Superior temporal gyrus (tissue), 1 donor: Measurements from ENCODE around the gene ME3.

Experiments used
- DNase-seq: peaks from one replicate; pipeline ENCODE4 v3.0.0-alpha.2; 2016; ENCODE audit errors: extremely low spot score

The ME3 gene

DNA sequence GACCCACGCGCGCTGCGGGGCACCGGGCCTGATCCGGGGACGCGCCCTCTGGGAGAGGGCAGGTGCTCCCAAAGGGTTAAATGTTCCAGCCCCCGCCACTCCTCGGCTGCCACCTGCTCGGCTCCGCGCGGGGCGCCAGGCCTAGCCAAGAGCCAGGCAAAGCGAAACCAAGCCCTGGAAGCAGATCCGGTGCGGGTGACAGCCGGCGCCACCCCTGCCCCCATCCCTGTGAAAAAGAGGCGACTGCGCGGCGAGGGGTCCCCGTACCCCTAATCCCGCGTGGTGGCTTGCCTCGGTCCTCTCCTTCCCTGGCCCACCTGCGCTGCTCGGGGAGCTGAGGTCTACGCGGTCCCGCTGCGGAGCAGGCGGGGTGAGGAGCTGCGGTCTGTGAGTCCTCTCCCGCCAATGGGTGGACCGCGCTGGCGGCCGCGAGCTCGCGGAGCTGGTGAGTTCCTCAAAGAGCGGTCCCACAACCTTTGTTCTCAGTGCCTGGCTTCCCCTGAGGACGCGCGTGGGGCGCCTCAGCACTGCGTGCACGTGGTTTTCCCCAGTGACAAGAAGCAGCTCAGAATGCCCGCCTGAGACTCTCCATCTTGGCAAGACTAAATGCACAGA is at the start of gene ME3:
Gene ME3, minus strand, starts transcription at position 610 of the 615 bp plus-strand sequence.
- DNase-seq = peak; percentile 53

GRCh38 chr11:86722006-86722405 is 49.6 kb upstream of the ME3 start:
- no peak for DNase-seq

DNA sequence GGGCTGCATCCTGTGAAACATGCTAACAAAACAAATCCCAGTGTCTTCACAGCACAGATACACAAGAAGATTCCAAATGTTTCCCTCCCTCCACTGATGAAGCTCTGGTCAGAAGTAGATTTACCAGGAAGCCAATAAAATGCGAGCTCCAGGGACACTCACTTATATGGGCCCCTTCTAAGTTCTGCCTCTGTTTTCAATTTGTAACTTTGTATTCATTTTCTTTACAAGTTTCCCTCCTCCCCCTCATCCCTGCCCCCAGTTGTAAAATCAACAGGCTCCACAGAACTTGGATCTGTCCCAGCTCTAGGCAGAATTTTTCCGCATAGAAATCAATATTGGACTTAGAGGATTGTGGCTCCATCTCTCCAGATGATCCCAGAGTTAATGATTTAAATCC is 48.1 kb upstream of the ME3 start:
- DNase-seq = no peak

DNA sequence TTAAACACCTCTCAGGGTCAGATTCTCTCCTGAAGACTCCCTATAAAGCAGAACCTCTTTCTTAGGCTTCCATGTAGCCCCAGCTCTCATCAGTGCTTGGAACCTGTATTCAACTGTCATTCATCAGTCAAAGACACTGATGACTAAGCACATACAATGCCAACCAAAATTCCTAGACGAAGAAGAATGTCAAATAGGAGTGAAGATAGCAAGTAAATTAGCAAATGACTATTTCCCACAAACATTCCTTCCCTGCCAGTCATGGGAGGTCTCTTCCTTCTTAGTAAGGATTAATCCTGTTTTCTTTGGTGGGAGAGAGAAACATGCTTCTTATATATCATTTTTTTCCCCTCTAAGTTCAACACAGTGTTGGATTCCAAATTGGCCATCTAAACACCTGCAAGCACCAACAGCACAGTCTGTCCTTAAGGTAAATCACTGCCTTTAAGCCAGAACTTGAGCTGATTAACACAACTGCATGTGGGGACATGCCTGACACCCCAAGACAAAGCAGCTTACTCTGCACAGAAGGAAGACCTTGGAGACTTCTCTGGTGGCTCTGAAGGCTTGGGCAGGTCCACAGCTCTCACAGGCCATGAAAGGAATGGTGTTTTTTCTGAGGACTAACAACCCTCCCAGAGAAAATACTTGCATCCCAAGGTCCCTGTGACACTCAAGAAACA is 47.5 kb upstream of the ME3 start:
- DNase-seq = no peak

DNA sequence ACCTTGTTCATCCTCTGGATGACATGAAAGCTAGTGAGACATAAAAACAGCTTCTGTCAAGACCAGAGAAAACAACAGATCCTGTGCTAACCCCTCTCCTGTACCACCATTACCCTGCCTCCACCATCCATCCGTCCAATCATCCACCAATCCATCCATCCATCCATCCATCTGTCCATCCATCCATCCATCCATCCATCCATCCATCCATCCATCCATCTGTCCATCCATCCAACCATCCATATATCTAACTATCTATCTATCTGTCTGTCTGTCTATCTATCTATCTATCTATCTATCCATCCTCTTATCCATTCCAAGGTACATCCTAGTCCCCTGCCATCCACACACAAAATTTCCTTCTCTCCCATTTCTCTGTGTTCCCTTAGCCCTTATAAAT is 46.6 kb upstream of the ME3 start:
- DNase-seq = no peak

- no peak for DNase-seq
These were observed 46.1 kb upstream of the ME3 start for GRCh38 chr11:86718521-86718920.

GRCh38 chr11:86717817-86718501 is 45.5 kb upstream of the ME3 start:
- no peak for DNase-seq

- no peak for DNase-seq
These were observed 43.2 kb upstream of the ME3 start for GRCh38 chr11:86715611-86716010.

- no peak for DNase-seq
These were observed 41.1 kb upstream of the ME3 start for GRCh38 chr11:86713552-86713951.

GRCh38 chr11:86710936-86711335 is 38.5 kb upstream of the ME3 start:
- DNase-seq = no peak

- DNase-seq = no peak
These were observed 36.3 kb upstream of the ME3 start for GRCh38 chr11:86708669-86709068.

DNA sequence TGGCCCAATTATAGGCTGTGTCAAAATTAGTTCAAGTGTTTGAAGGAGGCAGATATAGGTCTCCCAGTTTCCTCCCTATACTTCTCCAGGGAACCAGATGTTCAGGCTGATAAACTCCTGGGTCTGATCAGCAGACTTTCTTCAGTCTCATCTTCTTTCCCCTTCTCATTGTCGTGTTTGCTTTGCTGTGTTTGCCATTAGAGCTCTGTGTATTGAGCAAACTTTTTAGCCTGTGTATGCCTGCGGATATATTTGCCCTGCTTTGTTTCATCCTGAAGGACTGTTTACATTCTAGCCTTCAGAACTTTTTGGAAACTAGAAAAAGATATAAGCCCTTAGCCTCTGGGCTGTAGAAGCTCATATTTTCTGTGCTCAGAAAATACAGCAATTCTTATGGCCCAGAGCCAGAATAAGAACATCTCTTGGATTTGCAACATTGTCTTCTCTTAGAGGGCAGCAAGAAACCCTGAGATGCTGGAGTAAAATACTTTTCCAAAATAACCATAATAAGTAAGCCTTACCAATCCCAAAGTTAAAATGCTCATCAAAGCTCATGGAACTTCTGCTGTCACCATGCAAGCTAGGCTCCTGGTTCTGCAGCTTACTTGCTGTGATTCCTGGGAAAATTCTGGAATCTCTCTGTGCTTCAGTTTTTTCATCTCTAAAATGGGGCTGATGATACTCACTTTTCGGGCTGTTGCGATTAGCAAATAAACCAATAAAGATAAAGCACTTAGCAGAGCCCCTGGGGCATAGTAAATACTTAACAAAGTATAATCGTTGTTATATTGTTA is 34.1 kb upstream of the ME3 start:
- no peak for DNase-seq

GRCh38 chr11:86704710-86705109 is 32.3 kb upstream of the ME3 start:
- DNase-seq = no peak

- DNase-seq = no peak
These were observed 31.6 kb upstream of the ME3 start for GRCh38 chr11:86703987-86704386.

- no peak for DNase-seq
These were observed 30.0 kb upstream of the ME3 start for GRCh38 chr11:86702220-86702983.

GRCh38 chr11:86699040-86699791 is 26.8 kb upstream of the ME3 start:
- no peak for DNase-seq

DNA sequence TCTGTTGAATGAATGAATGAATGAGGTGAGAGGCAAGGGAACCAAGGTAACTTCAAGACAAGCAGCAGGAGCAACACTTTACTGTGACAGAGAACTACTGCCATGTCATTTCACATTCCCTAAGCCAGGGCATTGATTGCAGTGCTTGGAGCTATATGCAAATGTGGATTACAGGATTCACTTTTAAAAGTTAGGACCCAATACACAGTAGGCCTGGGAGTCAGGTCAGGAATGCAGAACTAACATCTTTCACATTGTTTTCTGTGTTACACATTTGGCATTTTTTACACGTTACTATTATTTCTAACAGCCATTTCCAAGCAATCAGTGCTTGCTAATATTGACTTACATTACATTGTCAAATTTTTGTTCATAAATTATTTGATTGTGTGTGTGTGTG is 26.2 kb upstream of the ME3 start:
- DNase-seq = no peak

GRCh38 chr11:86696451-86696850 is 24.0 kb upstream of the ME3 start:
- no peak for DNase-seq

GRCh38 chr11:86696004-86696403 is 23.6 kb upstream of the ME3 start:
- no peak for DNase-seq

DNA sequence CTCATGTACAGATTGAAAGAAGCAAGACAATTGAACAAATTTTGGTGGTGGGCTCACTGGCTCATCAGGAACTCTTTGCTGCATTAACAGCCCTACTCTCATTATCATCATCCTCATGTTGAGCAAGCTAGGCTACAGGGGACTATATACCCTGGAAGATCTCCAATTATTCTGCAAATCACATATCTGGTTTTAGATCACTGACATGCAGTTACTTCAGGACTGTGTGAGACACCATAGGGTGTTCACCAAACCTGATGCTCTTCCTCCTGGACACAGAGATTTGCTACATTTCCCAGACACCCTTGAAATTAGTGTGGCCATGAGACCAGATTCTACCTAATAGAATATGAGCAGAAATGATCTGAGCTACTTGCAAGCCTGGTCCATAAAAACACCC is 23.0 kb upstream of the ME3 start:
- DNase-seq = no peak

- DNase-seq = no peak
These were observed 21.1 kb upstream of the ME3 start for GRCh38 chr11:86693518-86693917.
